Metanephros (tissue), 1 donor: ENCODE results near the gene LONP2. TPM values are rescaled to one million over a fixed set of nuclear protein-coding genes. Genes with fewer than 3 reads are reported as not detected.

Experiments used
- total RNA-seq: library from RNA; depleted of rRNA; stranded (reverse); fragments of >200 nt; gene quantifications from one replicate; pipeline ENCODE4 v1.2.3, GENCODE V29; 2014

The LONP2 gene, protein sequence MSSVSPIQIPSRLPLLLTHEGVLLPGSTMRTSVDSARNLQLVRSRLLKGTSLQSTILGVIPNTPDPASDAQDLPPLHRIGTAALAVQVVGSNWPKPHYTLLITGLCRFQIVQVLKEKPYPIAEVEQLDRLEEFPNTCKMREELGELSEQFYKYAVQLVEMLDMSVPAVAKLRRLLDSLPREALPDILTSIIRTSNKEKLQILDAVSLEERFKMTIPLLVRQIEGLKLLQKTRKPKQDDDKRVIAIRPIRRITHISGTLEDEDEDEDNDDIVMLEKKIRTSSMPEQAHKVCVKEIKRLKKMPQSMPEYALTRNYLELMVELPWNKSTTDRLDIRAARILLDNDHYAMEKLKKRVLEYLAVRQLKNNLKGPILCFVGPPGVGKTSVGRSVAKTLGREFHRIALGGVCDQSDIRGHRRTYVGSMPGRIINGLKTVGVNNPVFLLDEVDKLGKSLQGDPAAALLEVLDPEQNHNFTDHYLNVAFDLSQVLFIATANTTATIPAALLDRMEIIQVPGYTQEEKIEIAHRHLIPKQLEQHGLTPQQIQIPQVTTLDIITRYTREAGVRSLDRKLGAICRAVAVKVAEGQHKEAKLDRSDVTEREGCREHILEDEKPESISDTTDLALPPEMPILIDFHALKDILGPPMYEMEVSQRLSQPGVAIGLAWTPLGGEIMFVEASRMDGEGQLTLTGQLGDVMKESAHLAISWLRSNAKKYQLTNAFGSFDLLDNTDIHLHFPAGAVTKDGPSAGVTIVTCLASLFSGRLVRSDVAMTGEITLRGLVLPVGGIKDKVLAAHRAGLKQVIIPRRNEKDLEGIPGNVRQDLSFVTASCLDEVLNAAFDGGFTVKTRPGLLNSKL
- total RNA-seq = 79.5 TPM

GRCh38 chr16:48244080-48244862 is at the start of gene LONP2:
Gene LONP2, plus strand, starts transcription at chr16:48244300. Its CDS starts 89 bp downstream, at chr16:48244389.

DNA sequence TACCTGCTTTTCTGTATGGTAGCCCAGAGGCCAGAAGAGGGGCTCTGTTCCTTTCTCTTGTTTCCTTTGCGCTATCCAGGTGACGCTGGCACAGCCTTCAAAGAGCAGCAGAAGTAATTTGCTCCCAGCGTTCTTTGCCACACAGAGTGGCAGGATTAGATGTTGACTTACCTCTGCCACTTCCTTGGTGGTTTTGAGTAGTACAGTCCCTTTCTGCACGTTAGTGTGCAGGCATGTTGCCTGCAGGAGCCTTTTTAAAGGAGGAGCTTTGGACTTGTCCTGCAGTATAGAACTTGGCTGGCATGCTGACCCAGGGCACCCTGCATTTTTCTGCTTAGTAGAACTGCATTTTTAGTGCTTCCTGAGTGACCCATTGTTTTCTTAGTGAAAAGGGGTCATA is 3.2 kb downstream of the LONP2 start, which contains the start of gene ABCC11:
Gene ABCC11, minus strand, starts transcription at position 229 of the 400 bp plus-strand sequence. CDS start 15,618 bp downstream, outside the sequence.

GRCh38 chr16:48385253-48386150 is 141.4 kb downstream of the LONP2 start, which contains the start of gene SIAH1:
Gene SIAH1, minus strand, starts transcription at chr16:48385413. Its CDS starts 22,985 bp downstream, at chr16:48362428.

Other genes starting within 250 kb of the LONP2 start
- gene ABCC12, start 88.3 kb upstream of the LONP2 start, total RNA-seq = not detected
- gene ABCC11, start 3.2 kb downstream of the LONP2 start, total RNA-seq = 0.23 TPM
- gene SIAH1, start 141.1 kb downstream of the LONP2 start, total RNA-seq = 44.7 TPM